ENCODE measurements around the gene VSTM4.

Gene VSTM4

DNA sequence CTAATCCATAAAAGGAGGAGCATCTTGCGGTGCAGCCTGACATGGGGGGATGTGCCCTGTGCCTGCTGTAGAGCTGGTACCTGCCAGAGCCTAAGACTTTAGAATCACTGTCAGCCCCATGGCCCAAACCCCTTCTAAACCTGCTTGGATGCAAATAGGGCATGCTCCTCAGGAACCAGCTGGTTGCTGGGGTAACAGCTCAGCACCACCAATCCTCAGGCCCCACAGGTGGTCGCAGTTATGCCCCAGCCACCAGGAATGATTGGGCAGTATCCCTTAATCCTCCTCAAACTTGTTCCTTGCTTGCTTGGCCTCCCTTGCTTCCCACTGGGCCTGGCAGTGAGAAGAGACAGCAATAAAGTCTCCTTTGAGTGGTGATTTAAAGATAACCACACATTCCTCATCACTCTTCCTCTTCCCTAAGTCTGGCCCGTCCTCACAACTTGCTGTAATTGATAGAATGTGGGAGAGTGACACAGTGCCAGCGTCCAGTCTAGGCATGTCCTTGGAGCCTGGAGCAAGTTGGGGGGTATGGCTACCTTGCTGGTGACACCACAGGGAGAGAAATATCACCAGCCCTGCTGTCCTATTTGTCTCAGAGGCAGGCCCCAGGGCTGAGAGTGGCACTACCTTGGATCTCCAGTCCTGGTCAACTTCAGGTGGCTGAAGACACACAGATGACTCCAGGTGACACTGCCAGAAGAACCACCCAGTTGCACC is 43.0 kb downstream of the VSTM4 start:
- no peak for DNase-seq (ENCODE audit: low read depth in 1 of 2, low spot score in 1 of 2)

- DNase-seq (ENCODE audit: low read depth in 1 of 2, low spot score in 1 of 2), result no peak
Observed at GRCh38 chr10:49071160-49071761, 44.1 kb downstream of the VSTM4 start.

DNA sequence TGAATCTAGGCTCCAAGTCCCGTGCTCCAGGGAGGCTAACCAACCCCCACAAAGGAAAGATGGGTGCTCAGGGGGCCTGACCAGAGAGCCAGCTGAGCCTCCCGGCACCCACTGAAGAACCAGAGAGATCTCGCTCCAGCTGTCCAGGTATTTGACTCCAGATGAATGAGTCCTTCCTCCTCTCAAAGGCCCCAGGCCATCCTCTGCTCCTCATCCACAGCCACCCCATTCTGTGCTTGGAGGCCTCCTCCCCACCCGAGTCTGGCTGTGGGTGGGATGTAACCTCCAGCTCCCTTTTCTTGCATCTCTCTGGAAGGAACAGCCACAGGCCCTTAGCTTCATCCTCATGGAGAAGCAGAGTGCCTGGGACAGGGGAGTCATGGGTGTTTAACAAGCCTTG is 44.6 kb downstream of the VSTM4 start:
- no peak for DNase-seq (ENCODE audit: low read depth in 1 of 2, low spot score in 1 of 2)

- DNase-seq (ENCODE audit: low read depth in 1 of 2, low spot score in 1 of 2), result no peak
Observed at GRCh38 chr10:49068672-49069217, 46.6 kb downstream of the VSTM4 start.

GRCh38 chr10:49068209-49068608 is 47.1 kb downstream of the VSTM4 start:
- no peak for DNase-seq (ENCODE audit: low read depth in 1 of 2, low spot score in 1 of 2)

DNA sequence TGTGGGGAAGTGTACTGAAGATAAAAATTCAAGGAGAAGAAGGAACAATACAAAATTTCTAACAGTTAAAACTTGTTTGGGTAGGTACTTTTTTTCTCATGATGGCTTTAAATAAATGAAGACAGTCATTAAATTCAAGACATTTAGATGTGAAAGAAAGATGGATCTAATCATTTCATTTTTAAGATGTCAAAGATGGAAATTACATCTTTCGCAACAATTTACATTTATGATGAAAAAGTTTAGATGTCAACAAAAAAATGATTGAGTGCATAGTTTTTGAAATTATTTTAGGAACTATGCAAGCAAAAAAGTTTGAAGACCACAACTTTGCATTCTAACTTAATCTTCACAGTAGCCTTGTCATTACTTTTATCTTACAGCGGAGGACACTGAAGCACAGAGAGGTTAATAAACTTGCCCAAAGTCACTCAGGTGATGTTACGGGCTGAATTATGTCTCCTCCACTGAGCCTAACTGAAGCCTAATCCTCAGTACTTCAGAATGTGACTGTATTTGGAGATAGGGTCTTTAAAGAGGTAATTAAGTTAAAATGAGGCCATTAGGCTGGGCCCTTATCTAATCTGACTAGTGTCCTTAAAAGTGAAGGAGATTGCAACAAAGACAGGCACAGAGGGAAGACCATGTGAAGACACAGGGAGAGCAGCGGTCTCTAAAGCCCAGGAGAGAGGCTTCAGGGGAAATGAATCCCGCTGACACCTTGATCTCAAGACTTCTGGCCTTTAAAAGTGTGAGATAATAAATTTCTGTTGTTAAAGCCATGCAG is 48.2 kb downstream of the VSTM4 start:
- DNase-seq (ENCODE audit: low read depth in 1 of 2, low spot score in 1 of 2), result no peak

DNA sequence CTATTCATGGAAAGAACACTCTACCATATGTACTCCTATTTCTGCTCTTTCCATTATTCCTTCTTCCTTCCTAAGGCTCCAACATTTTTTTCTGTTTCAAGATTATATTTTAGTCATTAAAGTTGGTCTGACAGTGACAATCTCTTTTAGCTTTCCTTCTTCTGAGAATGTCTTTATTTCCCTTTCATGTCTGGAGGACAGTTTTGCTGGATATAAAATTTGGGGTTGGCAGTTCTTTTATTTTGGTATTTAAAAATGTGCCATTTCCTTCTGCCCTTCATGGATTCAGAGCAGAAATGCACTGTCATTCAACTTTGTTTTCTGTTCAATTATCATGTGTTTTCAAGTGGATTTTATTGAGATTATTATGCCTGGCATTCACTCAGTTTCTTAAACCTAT is 53.1 kb downstream of the VSTM4 start:
- no peak for DNase-seq (ENCODE audit: low read depth in 1 of 2, low spot score in 1 of 2)

DNA sequence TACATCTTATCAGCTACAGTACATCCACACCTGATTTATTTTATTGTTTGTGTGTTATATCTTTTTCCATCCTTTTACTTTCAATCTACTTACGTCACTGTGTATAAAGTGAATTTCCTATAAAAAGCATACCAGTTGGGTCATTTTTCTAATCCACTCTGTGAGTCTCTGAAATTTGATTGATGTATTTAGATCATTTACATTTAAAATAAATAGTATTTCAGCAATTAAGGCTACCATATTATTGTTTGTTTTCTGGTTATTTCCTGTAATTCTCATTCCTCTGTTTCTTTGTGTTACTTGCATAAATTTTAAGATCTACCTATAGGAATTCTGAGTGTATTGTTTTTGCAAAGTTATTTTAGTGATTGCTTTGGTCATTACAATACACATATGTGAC is 53.7 kb downstream of the VSTM4 start:
- DNase-seq (ENCODE audit: low read depth in 1 of 2, low spot score in 1 of 2), result no peak

- no peak for DNase-seq (ENCODE audit: low read depth in 1 of 2, low spot score in 1 of 2)
Observed at GRCh38 chr10:49058463-49059255, 56.7 kb downstream of the VSTM4 start.

GRCh38 chr10:49057231-49057880 is 58.0 kb downstream of the VSTM4 start:
- no peak for DNase-seq (ENCODE audit: low read depth in 1 of 2, low spot score in 1 of 2)

- no peak for DNase-seq (ENCODE audit: low read depth in 1 of 2, low spot score in 1 of 2)
Observed at GRCh38 chr10:49056356-49056755, 59.0 kb downstream of the VSTM4 start.

- no peak for DNase-seq (ENCODE audit: low read depth in 1 of 2, low spot score in 1 of 2)
Observed at GRCh38 chr10:49055221-49055849, 60.0 kb downstream of the VSTM4 start.

- DNase-seq (ENCODE audit: low read depth in 1 of 2, low spot score in 1 of 2), result no peak
Observed at GRCh38 chr10:49054753-49055152, 60.6 kb downstream of the VSTM4 start.

DNA sequence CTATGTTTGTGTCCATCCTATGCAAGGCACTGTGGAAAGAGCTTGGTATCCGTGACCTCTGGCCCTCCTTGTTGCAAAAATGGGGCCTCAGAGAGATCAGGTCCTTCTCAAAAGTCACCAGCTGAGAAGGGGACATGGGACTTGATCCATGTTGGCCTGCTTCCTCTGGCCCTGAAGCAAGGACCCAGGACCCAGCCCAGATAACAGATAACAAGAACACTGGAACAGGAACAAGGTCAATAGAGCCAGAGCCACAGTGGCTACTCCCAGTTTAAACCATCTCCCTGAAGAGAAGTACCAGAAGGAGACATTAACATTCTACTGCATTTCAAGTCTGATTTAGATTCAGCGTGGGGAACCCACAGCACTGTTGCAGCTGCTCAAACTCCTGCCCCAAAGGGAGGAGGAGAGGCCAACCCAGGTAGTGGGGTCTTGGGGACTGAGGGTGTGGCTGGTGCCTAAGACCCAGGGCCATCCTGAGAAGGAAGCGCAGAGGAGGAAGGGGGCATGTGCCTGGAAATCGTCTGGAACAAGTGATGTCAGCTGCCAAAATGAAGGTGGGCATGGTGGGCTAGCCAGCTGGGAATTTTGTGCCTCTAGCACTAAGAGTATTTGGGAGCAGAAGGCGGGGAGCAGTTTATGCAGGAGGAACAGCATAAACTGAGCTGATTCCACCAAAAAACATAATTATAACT is 61.2 kb downstream of the VSTM4 start:
- no peak for DNase-seq (ENCODE audit: low read depth in 1 of 2, low spot score in 1 of 2)

DNA sequence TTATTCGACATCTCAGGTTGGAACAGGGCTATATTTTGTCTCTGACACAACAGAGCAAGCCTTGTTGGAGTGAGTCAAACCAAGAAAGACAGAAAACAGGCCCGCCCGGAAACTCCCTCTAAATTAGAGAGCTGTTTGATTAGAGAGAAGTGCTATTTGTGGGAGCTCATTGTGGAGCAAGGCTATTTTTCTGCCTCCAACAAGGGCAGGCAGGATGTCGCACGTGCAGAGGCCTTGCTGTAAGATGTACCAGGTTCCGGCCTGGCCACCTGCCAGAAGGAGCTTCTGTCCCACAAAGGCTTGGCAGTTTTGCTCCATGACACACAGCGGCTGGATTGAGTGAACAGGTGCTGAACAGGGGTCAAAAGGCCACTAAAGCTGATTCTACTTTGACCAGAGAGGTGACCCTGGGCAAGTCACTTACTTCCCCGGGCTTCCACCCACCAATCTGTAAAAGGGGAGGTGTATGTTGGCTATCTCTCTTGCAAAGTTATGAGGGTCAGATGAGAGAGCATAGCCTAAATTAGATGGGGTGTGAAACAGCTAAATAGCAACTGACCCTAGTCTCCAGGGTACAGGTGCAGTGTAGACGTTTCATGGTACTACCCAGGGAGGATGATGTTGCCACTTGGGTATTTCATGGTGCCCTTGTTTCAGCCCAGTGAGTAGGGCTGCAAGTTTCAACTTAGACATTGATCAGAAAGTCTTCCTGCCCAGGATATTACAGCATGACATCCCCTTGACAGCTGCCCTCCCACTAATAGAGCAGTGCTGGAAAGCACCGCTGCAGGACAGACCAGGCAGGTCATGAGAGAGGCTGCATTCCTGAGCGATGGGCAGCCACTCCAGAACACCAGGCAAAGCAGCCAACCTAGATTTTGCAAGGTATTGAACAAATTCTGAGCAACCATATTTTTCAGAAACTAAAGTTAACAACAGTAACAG is 62.0 kb downstream of the VSTM4 start:
- no peak for DNase-seq (ENCODE audit: low read depth in 1 of 2, low spot score in 1 of 2)

- no peak for DNase-seq (ENCODE audit: low read depth in 1 of 2, low spot score in 1 of 2)
Observed at GRCh38 chr10:49052069-49052468, 63.3 kb downstream of the VSTM4 start.

GRCh38 chr10:49050906-49051305 is 64.4 kb downstream of the VSTM4 start:
- no peak for DNase-seq (ENCODE audit: low read depth in 1 of 2, low spot score in 1 of 2)

GRCh38 chr10:49050366-49050765 is 65.0 kb downstream of the VSTM4 start:
- no peak for DNase-seq (ENCODE audit: low read depth in 1 of 2, low spot score in 1 of 2)

DNA sequence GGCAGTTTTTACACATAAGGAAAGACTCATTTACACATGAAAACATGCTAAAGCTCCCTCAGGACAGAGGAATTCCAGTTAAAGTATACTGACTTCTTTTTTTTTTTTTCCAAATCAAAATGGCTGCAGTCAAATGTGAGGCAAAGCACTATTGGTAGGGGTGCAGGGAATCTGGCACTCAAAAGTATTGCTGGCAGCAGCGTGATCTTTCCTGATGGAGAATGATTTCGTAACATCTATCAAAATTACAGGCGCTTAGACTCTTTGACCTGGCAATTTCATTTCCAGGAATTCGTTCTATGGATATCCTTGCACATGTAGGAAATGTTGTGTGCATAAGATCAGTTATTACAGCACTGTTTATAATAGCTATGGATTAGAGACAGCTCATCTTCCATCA is 65.7 kb downstream of the VSTM4 start:
- DNase-seq (ENCODE audit: low read depth in 1 of 2, low spot score in 1 of 2), result no peak
